ENCODE results near the gene MAGEB3. TPM values are rescaled to one million over a fixed set of nuclear protein-coding genes. Genes with fewer than 3 reads are reported as not detected.
"Not testable (repeated sequence)": the region's sequence is repeated elsewhere in the genome, so short reads cannot be mapped to it uniquely, and the experiment has no call there.

Gene MAGEB3
- total RNA-seq = not detected
- polyA plus RNA-seq = not detected
- long read RNA-seq, donor 1 = 0 reads
- long read RNA-seq, donor 2, partial matches to known transcripts = 0 of 4 reads
- long read RNA-seq, donor 2, other reads (novel, unspliced or antisense) = 0 of 4 reads
- long read RNA-seq, donor 3 = 0 reads

GRCh38 chrX:30230395-30230794 is at the start of gene MAGEB3:
MAGEB3 (plus strand) TSS chrX:30230657; CDS start chrX:30235925, 5,268 bp downstream.
- 60 to 63% (median 62%) methylated on average over 4 of the region's 4 CpGs for WGBS, 3 donors
- TF ChIP-seq POLR2A (IDR thresholded peaks at IDR 0.05) (no peak), CTCF (IDR thresholded peaks at IDR 0.05) (no peak), EP300 (IDR thresholded peaks at IDR 0.05) (no peak)
- Histone ChIP-seq H3K4me3 (no peak within 1 kb of the TSS), H3K27me3 (no peaks in the 10 kb centered on the region), H3K9me3 (no peaks in the 10 kb centered on the region), H3K4me1 (ENCODE audit: insufficient read depth) (no peaks in the 10 kb centered on the region), H3K36me3 (no peaks in the 10 kb centered on the region), H3K27ac (no peak within 1 kb of the TSS)
- no peak for DNase-seq
- intact Hi-C loops (cut with DNase I) = no loop called here

- no peak overlapping the region for H3K27ac ChIP-seq
- TF ChIP-seq EP300 (IDR thresholded peaks at IDR 0.05) (no peak), POLR2A (IDR thresholded peaks at IDR 0.05) (no peak)
- WGBS, 3 donors = 8 to 22% (median 19%) methylated on average over 1 of the region's 1 CpG
Observed at GRCh38 chrX:30181353-30181752, 49.1 kb upstream of the MAGEB3 start.

DNA sequence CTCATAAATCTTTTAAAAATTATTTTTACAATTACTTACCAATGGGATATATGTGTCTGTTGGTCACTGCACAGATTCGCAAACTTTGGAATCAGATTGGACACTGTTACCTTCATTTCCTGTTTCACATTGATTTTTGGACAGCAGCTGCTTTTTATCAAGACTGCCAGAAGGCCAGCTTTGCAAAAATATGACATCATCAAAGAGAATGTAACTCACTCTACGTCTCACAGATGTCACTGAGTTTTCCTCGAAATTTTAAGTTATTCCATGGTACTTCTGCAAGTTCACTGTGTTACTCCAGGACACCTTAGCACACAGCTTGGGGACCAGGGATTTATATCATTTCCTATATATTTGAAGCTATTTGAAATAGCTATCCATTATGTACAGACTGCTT is 46.9 kb upstream of the MAGEB3 start:
- no peaks in the 10 kb centered on the region for H3K27me3 ChIP-seq
- no peaks in the 10 kb centered on the region for H3K9me3 ChIP-seq
- no peak for TF ChIP-seq EP300 (IDR thresholded peaks at IDR 0.05)
- TF ChIP-seq POLR2A (IDR thresholded peaks at IDR 0.05) = no peak
- no peak for TF ChIP-seq CTCF (IDR thresholded peaks at IDR 0.05)
- DNase-seq = no peak
- no peaks in the 10 kb centered on the region for H3K4me1 ChIP-seq (ENCODE audit: insufficient read depth)
- intact Hi-C loops (cut with DNase I) = no loop called here
- H3K27ac ChIP-seq = no peak overlapping the region
- H3K4me3 ChIP-seq = no peak overlapping the region
- no peaks in the 10 kb centered on the region for H3K36me3 ChIP-seq
- WGBS, 3 donors = 40 to 50% (median 48%) methylated on average over 3 of the region's 3 CpGs

More at GRCh38 chrX:30181353-30181752, 49.1 kb upstream of the MAGEB3 start:
- Histone ChIP-seq H3K9me3 (no peaks in the 10 kb centered on the region), H3K4me3 (no peak overlapping the region), H3K4me1 (ENCODE audit: insufficient read depth) (no peaks in the 10 kb centered on the region), H3K36me3 (no peaks in the 10 kb centered on the region), H3K27me3 (no peaks in the 10 kb centered on the region)
- DNase-seq = no peak
- intact Hi-C loops (cut with DNase I) = no loop called here

- no peak for TF ChIP-seq EP300 (IDR thresholded peaks at IDR 0.05)
- TF ChIP-seq POLR2A (IDR thresholded peaks at IDR 0.05) = no peak
- no peak for TF ChIP-seq CTCF (IDR thresholded peaks at IDR 0.05)
- no peak overlapping the region for H3K27ac ChIP-seq
- H3K36me3 ChIP-seq = no peaks in the 10 kb centered on the region
- no peaks in the 10 kb centered on the region for H3K4me1 ChIP-seq (ENCODE audit: insufficient read depth)
- H3K9me3 ChIP-seq = no peaks in the 10 kb centered on the region
- no peak for DNase-seq
- no peaks in the 10 kb centered on the region for H3K27me3 ChIP-seq
- WGBS, 3 donors = 79 to 83% (median 82%) methylated on average over 2 of the region's 2 CpGs
- intact Hi-C loops (cut with DNase I) = no loop called here
- H3K4me3 ChIP-seq = no peak overlapping the region
Observed at GRCh38 chrX:30190426-30190825, 40.0 kb upstream of the MAGEB3 start.

- H3K27me3 ChIP-seq; H3K4me1 ChIP-seq (ENCODE audit: insufficient read depth); H3K4me3 ChIP-seq; intact Hi-C loops (cut with DNase I); H3K27ac ChIP-seq; DNase-seq; H3K36me3 ChIP-seq; H3K9me3 ChIP-seq: not testable (repeated sequence)
- WGBS, 3 donors = 58 to 72% (median 71%) methylated on average over 6 of the region's 6 CpGs
Observed at GRCh38 chrX:30193910-30194309, 36.5 kb upstream of the MAGEB3 start.
